Measurements from ENCODE around the gene HVCN1.

HVCN1 gene

DNA sequence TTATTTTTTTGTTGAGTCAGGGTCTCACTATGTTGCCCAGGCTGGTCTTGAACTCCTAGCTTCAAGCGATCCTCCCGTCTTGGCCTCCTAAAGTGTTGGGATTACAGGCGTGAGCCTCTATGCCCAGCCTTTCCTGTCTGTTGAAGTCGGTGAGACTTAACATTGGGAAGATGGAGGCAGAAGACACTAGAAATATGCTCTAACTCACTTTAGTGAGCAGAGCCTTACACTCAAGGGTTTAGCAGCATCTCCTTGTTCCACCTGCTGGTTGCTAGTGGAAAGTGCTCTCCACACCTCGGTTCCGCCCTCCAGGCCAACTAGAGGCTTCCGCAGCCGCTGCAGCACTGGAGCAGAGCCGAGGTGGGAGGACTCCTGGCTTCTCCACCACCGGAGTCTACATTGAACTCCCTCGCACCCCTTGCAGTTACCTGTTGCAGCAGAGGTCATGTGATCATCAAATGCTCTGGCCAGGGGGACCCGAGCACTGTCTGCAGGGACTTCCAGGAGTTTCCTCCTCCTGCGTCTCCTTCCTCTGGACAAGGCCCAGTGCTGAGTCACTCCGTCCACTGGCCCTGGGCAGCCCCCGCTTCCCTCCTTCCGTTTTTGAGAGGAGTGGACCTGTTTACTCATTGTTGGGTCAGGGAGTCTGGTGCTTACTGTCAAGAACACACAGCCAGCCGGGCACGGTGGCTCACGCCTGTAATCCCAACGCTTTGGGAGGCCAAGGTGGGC lies 9.4 kb upstream of the HVCN1 start:
- DNase-seq (ENCODE audit: low read depth), result peak; percentile 75

DNA sequence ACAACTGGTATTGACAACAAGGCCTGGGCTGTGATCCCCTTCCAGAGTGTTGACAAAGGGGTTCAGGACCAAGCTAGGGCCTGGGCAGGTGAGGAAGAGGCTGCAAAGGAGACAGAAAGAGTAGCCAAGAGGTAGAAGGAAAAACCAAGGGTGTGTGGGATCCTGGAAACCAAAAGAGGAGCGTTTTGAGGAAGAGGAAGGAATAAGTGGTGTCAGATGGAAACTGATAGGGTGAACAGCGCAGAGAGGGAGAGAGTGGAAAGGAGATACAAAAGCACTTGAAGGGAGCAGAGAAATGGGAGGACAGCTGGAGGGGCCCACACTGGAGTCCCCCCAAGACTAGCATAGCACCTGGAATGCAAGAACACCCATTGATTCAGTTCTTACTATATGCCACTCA lies 8.3 kb upstream of the HVCN1 start:
- no peak for DNase-seq (ENCODE audit: low read depth)

DNA sequence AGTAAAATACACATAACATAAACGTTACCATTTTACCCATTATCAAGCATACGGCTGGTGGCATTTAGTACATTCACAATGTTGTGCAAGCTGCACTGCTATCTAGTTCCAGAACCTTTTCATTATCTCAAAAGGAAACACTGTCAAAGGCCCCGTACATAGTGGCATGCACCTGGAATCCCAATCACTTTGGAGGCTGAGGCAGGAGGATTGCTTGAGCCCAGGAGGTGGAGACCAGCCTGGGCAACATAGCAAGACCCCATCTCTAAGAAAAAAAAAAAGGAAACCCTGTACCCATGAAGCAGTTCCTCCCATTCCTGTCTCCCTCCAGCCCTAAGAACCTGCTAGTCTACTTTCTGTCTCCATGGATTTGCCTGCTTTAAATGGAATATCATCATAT lies 7.4 kb upstream of the HVCN1 start:
- DNase-seq (ENCODE audit: low read depth), result no peak

- no peak for DNase-seq (ENCODE audit: low read depth)
Measured at GRCh38 chr12:110694330-110694901, 5.5 kb upstream of the HVCN1 start.

DNA sequence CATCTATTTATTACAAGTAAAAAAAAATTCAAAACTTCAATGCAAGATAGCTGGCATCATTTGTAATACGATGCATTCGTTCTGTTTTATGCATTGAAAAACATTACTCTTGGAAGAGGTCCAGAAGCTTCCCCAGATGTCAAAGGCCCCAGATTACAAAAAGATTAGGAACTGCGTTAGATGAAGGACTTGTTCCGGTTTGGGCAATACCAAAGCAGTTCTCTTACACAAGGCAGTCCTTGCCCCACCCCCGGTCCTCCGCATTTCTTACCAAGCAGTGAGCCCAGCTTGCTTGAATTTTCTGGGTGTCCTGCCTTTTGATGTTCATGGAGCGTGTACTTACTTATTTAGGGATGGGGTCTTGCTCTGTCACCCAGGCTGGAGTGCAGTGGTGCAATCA lies 4.8 kb upstream of the HVCN1 start:
- no peak for DNase-seq (ENCODE audit: low read depth)

DNA sequence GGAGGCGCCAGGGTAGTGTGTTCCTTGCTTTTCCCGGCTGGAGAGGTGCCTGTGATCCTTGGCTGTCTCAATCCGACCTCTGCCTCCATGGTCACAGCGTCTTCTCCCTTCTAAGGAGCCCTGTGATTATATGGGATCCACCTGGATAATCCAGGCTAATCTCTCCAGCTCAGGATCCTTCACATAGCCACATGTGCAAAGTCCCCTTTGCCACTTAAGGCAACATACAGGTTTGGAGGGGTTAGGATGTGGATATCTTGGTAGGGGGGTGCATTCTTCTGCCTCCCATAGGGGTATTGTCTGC lies 1.2 kb upstream of the HVCN1 start:
- DNase-seq (ENCODE audit: low read depth), result no peak

DNA sequence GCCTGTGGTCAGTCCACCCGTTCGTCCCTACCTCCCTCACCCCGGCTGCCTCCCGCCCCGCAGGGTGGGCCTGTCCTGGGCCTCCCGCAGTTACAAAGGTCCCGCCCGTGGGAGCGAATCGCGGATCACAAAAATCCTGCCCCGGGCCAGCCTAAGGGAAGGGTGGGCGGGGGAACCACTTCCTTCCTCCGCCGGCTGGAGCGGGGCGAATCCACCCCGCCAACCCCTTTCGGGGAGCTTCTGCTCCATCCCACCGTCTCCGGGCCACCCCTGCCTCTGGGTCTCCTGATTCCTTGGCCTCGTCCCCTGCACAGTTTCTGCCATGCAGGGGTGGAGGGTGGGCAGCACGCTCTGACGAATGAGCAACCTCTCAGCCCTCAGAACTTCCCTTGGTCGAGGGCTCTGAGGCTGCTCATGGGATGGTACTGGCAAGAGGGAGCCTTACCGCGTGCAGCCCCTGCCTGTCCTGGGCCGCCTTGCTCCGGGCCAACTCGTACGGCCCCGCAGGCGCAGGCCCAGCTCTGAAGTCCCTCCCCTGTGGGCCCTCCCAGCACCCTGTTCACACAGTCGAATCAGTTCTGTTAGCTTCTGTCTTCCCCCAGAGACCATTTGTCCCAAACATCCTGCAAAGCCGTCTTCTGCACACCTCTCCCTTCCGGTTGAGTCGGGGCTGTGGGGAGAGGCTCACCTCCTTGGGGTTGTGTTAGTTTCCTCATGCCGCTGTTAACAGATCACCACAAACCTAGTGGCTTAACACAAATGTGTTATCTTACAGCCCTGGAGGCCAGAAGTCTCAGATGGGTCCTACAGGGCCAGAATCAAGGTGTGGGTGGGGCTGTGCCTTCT lies 589 bp upstream of the HVCN1 start:
- DNase-seq (ENCODE audit: low read depth), result peak; percentile 47

DNA sequence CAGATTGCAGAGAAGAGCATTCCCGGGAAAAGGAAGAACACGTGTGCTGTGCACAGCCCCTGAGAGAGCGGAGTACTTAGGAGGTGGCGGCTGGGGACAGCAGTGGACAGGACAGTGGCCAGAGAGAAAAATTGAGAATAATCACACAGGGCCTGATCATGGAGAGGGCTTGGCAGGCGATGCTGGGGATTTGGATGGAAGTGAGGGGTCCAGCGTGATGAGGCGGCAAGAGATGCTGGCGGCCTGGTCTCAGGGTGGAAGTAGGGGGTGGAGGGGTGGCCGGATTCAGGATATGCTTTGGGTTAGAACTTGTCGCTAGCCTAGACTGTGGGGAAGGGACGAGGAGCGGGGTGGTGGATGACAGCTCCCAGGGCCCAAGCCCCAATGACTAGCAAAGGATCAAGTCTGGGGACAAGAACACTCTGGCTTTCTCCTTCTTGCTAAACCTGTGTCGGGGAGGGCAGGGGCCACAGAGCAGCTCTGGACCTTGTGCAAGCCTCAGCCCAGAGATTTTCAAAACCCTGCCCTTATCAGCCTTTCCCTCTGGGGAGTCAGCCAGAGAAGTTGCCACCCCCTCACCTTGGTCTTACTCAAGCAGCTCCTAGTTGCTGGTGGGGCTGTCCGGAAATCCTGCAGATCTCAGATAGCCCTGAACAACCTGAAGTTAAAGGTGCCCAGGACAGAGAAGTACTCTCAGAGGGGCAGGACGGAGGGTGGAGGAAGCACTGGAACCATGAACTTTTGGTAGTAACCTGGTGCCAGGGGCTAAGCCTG lies 1.3 kb downstream of the HVCN1 start:
- DNase-seq (ENCODE audit: low read depth), result no peak

DNA sequence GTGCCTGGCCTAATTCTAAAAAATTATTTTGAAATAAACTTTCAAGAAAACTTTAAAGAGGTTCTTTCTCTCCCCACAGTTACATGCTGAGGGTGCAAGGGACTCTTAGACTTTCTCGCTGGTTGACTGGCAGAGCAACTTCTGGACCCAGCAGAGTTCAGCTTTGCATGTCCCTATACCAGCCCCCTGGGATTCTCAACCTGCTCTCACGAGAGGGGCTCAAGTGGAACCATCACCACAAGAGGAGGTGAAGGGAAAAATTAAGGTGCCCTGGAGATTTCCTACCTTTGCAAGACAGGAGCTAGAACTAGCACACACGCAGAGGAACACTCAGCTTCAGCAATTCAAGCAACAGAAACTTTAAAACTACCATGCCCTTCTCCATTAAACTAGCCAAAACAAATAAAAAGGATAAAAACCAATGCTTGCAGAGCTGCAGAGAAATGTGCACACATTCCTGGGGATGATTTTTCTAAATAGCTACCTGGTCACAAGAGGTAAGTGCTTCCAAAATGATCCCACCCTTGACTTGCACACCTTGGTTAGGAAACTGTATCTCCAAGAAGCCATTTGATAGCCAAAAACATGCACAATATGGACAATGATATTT lies 2.5 kb downstream of the HVCN1 start:
- DNase-seq (ENCODE audit: low read depth), result no peak

GRCh38 chr12:110684312-110684836 lies 4.5 kb downstream of the HVCN1 start:
- DNase-seq (ENCODE audit: low read depth), result no peak

- DNase-seq (ENCODE audit: low read depth), result no peak
Measured at GRCh38 chr12:110683888-110684287, 5.0 kb downstream of the HVCN1 start.

- DNase-seq (ENCODE audit: low read depth), result no peak
Measured at GRCh38 chr12:110680032-110680431, 8.9 kb downstream of the HVCN1 start.

GRCh38 chr12:110679201-110679600 lies 9.7 kb downstream of the HVCN1 start:
- DNase-seq (ENCODE audit: low read depth), result no peak

DNA sequence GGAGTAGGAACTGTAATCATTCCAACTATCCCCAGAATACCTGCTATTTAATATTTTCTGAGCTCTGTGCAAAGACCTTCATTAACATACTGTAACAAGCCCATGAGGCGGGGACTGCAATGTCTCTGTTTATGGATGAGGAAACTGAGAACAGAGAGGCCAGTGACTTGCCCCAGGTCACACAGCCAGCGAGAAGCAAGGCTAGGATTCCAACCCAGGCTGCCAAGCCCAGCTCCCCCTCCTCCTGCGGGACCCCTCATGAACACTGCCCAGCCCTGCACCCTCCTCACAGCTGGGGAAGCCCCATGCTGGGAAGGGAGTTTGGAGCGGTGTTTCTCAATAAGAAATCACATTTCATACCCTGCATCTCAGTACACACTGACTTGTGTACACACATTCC lies 10.9 kb downstream of the HVCN1 start:
- DNase-seq (ENCODE audit: low read depth), result no peak

- no peak for DNase-seq (ENCODE audit: low read depth)
Measured at GRCh38 chr12:110677206-110677911, 11.6 kb downstream of the HVCN1 start.

- DNase-seq (ENCODE audit: low read depth), result no peak
Measured at GRCh38 chr12:110676171-110676570, 12.7 kb downstream of the HVCN1 start.

- DNase-seq (ENCODE audit: low read depth), result peak; percentile 31
Measured at GRCh38 chr12:110670161-110670701, 18.7 kb downstream of the HVCN1 start.

- no peak for DNase-seq (ENCODE audit: low read depth)
Measured at GRCh38 chr12:110669193-110669502, 19.8 kb downstream of the HVCN1 start.

DNA sequence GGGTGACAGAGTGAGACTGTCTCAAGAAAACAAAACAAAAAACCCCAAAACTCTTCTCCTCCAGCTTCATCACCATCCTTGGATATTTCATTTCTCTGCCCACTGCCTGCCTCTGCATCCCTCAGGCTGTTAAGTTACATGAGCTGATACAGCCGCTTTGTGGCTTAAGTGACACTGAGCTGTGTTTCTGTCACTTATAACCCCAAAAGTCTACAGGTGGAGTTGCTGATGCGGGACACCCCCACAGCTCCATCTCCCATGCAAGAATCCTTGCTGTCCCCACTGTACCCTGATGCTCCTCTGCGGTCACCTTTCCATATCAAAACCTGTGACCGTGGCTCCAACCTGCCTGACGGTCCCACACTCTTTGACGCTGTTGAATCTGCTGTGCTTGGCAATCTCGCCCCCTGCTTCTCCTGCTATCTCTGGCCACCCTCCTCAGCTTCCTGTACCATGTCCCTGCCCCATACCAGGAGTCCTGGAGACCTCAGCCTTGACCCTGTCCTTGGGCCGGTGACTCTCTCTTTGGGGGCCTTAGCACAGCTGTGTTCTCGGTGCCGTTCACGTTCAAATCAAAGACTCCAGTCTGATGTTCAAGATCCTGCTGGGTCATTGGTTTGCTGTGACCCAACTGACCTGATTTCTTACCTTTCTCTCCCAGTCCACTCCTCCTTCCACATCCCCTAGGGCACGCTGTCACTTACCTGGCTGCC lies 20.3 kb downstream of the HVCN1 start:
- DNase-seq (ENCODE audit: low read depth), result no peak

DNA sequence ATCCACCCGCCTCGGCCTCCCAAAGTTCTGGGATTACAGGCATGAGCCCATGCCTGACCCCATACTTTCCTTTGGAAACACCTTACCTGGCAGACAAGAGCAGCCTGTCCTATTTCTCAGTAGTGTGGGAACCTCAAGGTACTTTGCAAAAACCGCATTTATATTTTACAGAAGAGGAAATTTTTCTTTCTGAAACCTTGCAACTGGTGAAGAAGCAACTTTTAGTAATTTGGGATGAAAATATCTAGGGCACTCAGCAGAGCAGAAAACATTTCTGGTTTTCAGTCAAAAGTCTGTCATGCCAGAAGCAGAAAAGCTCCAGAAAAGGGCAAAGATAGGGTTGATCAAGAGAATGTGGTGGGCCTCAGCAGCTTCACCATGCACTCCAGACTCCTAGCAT lies 21.2 kb downstream of the HVCN1 start:
- no peak for DNase-seq (ENCODE audit: low read depth)

GRCh38 chr12:110666892-110667291 lies 22.0 kb downstream of the HVCN1 start:
- DNase-seq (ENCODE audit: low read depth), result no peak
